HepG2 (cell line): ENCODE data around the gene CD99L2. TPM values are rescaled to one million over a fixed set of nuclear protein-coding genes. Genes with fewer than 3 reads are reported as not detected.

Experiments used
- ADNP ChIP-seq: sonication (generic); formaldehyde crosslinking; IDR thresholded peaks from 2 replicates; pipeline ENCODE4 v1.4.0; 2020; ENCODE audit warnings: missing genetic modification reagents
- BCL6 ChIP-seq: IDR thresholded peaks from 2 replicates; pipeline ENCODE4 v1.6.1; 2016; ENCODE audit warnings: missing genetic modification reagents, missing compliant biosample characterization
- KDM4B ChIP-seq: sonication (generic); formaldehyde crosslinking; IDR thresholded peaks from 2 replicates; pipeline ENCODE4 v1.4.0; 2020; ENCODE audit warnings: missing genetic modification reagents
- PAWR ChIP-seq: sonication (generic); formaldehyde crosslinking; IDR thresholded peaks from 2 replicates; pipeline ENCODE4 v1.4.0; 2020; ENCODE audit warnings: missing genetic modification reagents, mild to moderate bottlenecking, borderline replicate concordance
- SIN3B ChIP-seq: fragments of 150-350 bp; IDR thresholded peaks from 2 replicates; pipeline ENCODE4 v1.6.1; 2014; ENCODE audit warnings: low read length
- U2AF2 ChIP-seq: fragments of 200-400 bp; formaldehyde crosslinking; IDR thresholded peaks from 2 replicates; pipeline ENCODE4 v1.6.1; 2017; ENCODE audit warnings: low read depth, mild to moderate bottlenecking, low read length
- ZBTB39 ChIP-seq: sonication (generic); formaldehyde crosslinking; IDR thresholded peaks from 2 replicates; pipeline ENCODE4 v1.5.0; 2020; ENCODE audit warnings: missing genetic modification reagents
- ZBTB46 ChIP-seq: sonication (generic); formaldehyde crosslinking; IDR thresholded peaks from 2 replicates; pipeline ENCODE4 v1.4.0; 2020; ENCODE audit warnings: mild to moderate bottlenecking, missing genetic modification reagents, borderline replicate concordance
- ZNF138 ChIP-seq: sonication (generic); formaldehyde crosslinking; IDR thresholded peaks from 2 replicates; pipeline ENCODE4 v1.5.0; 2020; ENCODE audit warnings: mild to moderate bottlenecking, low read depth, missing genetic modification reagents
- ZNF563 ChIP-seq: sonication (generic); formaldehyde crosslinking; IDR thresholded peaks from 2 replicates; pipeline ENCODE4 v1.8.0; 2022; ENCODE audit warnings: mild to moderate bottlenecking, moderate library complexity, missing genetic modification reagents
- ZNF614 ChIP-seq: IDR thresholded peaks from 2 replicates; pipeline ENCODE4 v1.6.1; 2018; ENCODE audit warnings: missing biosample characterization, missing genetic modification reagents, inconsistent platforms, borderline replicate concordance
- polyA plus RNA-seq, 8 experiments: library from polyadenylated mRNA; depleted of rRNA in 3 of 8; stranded (reverse) in 7 of 8; unstranded in 1 of 8; fragments of >200 nt; fragmentation: Illumina TruSeq in 4 of 8; extraction: Trizol in 4 of 8; gene quantifications; 2 replicates each; pipeline versions ENCODE4 v1.2.1 to v1.2.3, GENCODE V29; 2011 to 2016; ENCODE audit warnings: low read depth in 4 of 8, missing spikeins in 1 of 8, mixed read lengths in 1 of 8; ENCODE audit not compliant: insufficient read depth in 1 of 8
- total RNA-seq, 5 experiments: library from RNA; depleted of rRNA; stranded (reverse); fragments of >200 nt; fragmentation: Illumina TruSeq; extraction: Trizol; gene quantifications; 2 replicates each; pipeline ENCODE4 v1.2.3, GENCODE V29; 2016; ENCODE audit warnings: low read depth in 1 of 5

The CD99L2 gene
- total and polyA plus RNA-seq, 2 of the 13 experiments (the other 11 are each of a cell fraction or from before 2014, with no cell fraction given) = 6.9 to 7.6 TPM

GRCh38 chrX:150880808-150881165 lies 17.7 kb downstream of the CD99L2 start (continued):
- TF ChIP-seq ZBTB39 (CRISPR knock-in tag) (no peak), ZNF614 (CRISPR knock-in tag) (no peak), U2AF2 (no peak), ZNF138 (CRISPR knock-in tag) (no peak), PAWR (CRISPR knock-in tag) (no peak), ZNF563 (CRISPR knock-in tag) (no peak), ADNP (CRISPR knock-in tag) (no peak), SIN3B (no peak), KDM4B (CRISPR knock-in tag) (no peak), ZBTB46 (CRISPR knock-in tag) (no peak), BCL6 (CRISPR knock-in tag) (no peak)
